ENCODE data around the gene MAP3K20. TPM values are rescaled to one million over a fixed set of nuclear protein-coding genes. Genes with fewer than 3 reads are reported as not detected.

MAP3K20 gene
- total and polyA plus RNA-seq, 10 of the 15 experiments (the other 5 are each of a cell fraction or from before 2014, with no cell fraction given) = 0.04 to 5.6 (median 2.3) TPM

DNA sequence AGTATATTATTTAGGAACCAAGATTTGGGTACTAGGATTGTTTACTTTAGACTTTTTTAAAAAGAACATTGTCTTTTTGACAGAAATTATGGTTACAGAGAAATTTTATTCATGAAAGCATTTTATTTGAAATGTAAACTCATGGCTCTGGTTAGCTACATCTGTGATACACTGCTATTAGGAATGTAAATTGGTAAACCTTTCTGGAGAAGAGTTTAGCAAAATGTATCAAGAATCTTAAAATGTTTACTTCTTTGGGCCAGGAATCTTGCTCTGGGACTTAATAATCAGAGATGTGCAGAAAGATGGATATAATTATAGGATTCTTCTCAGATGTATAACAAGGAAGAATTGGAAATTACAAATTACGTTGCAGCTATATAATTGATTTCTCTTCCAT, 19.7 kb downstream of the MAP3K20 start (continued):
- TF ChIP-seq ZSCAN29 (IDR thresholded peaks at IDR 0.05) = no peak
- no peak for TF ChIP-seq NR2C2 (IDR thresholded peaks at IDR 0.05; ENCODE audit: borderline replicate concordance, control insufficient read depth, insufficient read length, low read depth)
- no peak for TF ChIP-seq NR2F1 (conservative IDR thresholded peaks at IDR 0.05)
- TF ChIP-seq BMI1 (IDR thresholded peaks at IDR 0.05; ENCODE audit: borderline replicate concordance) = no peak

DNA sequence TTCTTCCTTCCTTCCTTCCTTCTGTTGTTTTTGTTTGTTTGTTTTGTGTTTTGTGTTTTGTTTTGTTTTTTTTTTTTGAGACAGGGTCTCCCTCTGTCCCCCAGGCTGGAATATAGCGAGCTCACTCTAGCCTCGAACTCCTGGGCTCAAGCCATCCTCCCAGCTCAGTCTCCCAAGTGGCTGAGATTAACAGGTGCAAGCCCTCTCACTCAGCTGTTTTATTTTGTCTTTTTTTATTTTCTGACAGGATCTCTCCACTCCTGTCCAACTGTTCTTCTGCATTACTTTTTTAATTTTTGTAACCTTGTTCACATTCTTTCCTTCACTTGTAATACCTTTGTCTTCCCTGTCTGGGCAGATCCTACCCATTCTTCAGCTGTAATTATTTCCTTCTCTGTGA, 23.6 kb downstream of the MAP3K20 start:
- H3K27ac ChIP-seq (ENCODE audit: control insufficient read depth, insufficient read depth) = no peak overlapping the region
- intact Hi-C loops (cut with micrococcal nuclease; ENCODE audit: unreplicated experiment) (no loop called here), in situ Hi-C loops (cut with MboI) (no loop called here)
- no TSS peak for BruUV-seq (replicated peaks)
- H2AFZ ChIP-seq (ENCODE audit: control insufficient read depth, low read depth, low read length) = no peak overlapping the region
- WGBS (ENCODE audit: insufficient coverage, insufficient replicate concordance, low lambda C conversion rate, missing lambda C conversion rate) = 96% methylated on average over 2 of the region's 2 CpGs
- H3K79me2 ChIP-seq (ENCODE audit: control insufficient read depth, insufficient read depth, low read length) = no peaks in the 10 kb centered on the region
- RAD21 ChIA-PET (ENCODE audit: unreplicated experiment) = no interaction called here
- POLR2A ChIA-PET = no interaction called here
- H3K36me3 ChIP-seq (ENCODE audit: control insufficient read depth in 2 of 2, insufficient read depth in 2 of 2, low read length in 1 of 2) = no peaks in the 10 kb centered on the region; a peak in 1 of 4 replicates
- no peak overlapping the region for H3K4me3 ChIP-seq
- H3K9me3 ChIP-seq (replicated peaks; ENCODE audit: control insufficient read depth, insufficient read depth, low read length) = no peaks in the 10 kb centered on the region
- H3K9ac ChIP-seq (ENCODE audit: control insufficient read depth, insufficient read depth, low read length) = no peak overlapping the region
- no peaks in the 10 kb centered on the region for H3K27me3 ChIP-seq (replicated peaks in 1 of 2; ENCODE audit: control insufficient read depth in 2 of 2, insufficient read depth in 2 of 2, low read length in 1 of 2)
- no peak overlapping the region for H3K4me2 ChIP-seq (ENCODE audit: control insufficient read depth, insufficient read depth)
- DNase-seq (ENCODE audit: low read depth, low spot score) (no peak), FAIRE-seq (no peak), ATAC-seq (no peak)
- CTCF ChIA-PET = no interaction called here
- SMC1A ChIA-PET (ENCODE audit: uncharacterized antibody, unreplicated experiment) = no interaction called here
- H4K20me1 ChIP-seq (ENCODE audit: control insufficient read depth, insufficient read depth) = no peaks in the 10 kb centered on the region
- peaks cover 10% of the 10 kb centered on the region; the same call in 1 of the 2 replicates for H3K4me1 ChIP-seq (ENCODE audit: control insufficient read depth, insufficient read depth, low read length)
- TF ChIP-seq BHLHE40 (IDR thresholded peaks at IDR 0.05; ENCODE audit: borderline replicate concordance in 1 of 2, low read depth in 2 of 2, low read length in 1 of 2) (no peak), MTA3 (IDR thresholded peaks at IDR 0.05; ENCODE audit: borderline replicate concordance, low read length) (no peak), ATF7 (IDR thresholded peaks at IDR 0.05; ENCODE audit: low read depth) (no peak), CHD4 (IDR thresholded peaks at IDR 0.05) (no peak), NR2C1 (IDR thresholded peaks at IDR 0.05) (no peak), HDAC6 (IDR thresholded peaks at IDR 0.05; ENCODE audit: unreplicated experiment) (no peak), ZZZ3 (IDR thresholded peaks at IDR 0.05; ENCODE audit: control insufficient read depth, insufficient read length, low read depth) (no peak), POU2F2 (IDR thresholded peaks at IDR 0.05; ENCODE audit: borderline replicate concordance, low read depth, low read length) (no peak)
- TF ChIP-seq, protein P1, sequence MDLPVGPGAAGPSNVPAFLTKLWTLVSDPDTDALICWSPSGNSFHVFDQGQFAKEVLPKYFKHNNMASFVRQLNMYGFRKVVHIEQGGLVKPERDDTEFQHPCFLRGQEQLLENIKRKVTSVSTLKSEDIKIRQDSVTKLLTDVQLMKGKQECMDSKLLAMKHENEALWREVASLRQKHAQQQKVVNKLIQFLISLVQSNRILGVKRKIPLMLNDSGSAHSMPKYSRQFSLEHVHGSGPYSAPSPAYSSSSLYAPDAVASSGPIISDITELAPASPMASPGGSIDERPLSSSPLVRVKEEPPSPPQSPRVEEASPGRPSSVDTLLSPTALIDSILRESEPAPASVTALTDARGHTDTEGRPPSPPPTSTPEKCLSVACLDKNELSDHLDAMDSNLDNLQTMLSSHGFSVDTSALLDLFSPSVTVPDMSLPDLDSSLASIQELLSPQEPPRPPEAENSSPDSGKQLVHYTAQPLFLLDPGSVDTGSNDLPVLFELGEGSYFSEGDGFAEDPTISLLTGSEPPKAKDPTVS (IDR thresholded peaks at IDR 0.05; ENCODE audit: low read depth, low read length) = no peak
- TF ChIP-seq, protein P2, sequence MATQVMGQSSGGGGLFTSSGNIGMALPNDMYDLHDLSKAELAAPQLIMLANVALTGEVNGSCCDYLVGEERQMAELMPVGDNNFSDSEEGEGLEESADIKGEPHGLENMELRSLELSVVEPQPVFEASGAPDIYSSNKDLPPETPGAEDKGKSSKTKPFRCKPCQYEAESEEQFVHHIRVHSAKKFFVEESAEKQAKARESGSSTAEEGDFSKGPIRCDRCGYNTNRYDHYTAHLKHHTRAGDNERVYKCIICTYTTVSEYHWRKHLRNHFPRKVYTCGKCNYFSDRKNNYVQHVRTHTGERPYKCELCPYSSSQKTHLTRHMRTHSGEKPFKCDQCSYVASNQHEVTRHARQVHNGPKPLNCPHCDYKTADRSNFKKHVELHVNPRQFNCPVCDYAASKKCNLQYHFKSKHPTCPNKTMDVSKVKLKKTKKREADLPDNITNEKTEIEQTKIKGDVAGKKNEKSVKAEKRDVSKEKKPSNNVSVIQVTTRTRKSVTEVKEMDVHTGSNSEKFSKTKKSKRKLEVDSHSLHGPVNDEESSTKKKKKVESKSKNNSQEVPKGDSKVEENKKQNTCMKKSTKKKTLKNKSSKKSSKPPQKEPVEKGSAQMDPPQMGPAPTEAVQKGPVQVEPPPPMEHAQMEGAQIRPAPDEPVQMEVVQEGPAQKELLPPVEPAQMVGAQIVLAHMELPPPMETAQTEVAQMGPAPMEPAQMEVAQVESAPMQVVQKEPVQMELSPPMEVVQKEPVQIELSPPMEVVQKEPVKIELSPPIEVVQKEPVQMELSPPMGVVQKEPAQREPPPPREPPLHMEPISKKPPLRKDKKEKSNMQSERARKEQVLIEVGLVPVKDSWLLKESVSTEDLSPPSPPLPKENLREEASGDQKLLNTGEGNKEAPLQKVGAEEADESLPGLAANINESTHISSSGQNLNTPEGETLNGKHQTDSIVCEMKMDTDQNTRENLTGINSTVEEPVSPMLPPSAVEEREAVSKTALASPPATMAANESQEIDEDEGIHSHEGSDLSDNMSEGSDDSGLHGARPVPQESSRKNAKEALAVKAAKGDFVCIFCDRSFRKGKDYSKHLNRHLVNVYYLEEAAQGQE (IDR thresholded peaks at IDR 0.05; ENCODE audit: low read depth, low read length) = no peak
- TF ChIP-seq, protein P3, sequence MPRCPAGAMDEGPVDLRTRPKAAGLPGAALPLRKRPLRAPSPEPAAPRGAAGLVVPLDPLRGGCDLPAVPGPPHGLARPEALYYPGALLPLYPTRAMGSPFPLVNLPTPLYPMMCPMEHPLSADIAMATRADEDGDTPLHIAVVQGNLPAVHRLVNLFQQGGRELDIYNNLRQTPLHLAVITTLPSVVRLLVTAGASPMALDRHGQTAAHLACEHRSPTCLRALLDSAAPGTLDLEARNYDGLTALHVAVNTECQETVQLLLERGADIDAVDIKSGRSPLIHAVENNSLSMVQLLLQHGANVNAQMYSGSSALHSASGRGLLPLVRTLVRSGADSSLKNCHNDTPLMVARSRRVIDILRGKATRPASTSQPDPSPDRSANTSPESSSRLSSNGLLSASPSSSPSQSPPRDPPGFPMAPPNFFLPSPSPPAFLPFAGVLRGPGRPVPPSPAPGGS (IDR thresholded peaks at IDR 0.05; ENCODE audit: borderline replicate concordance, insufficient read depth, low read depth, low read length, poor library complexity, severe bottlenecking) = no peak
- TF ChIP-seq, protein P4, sequence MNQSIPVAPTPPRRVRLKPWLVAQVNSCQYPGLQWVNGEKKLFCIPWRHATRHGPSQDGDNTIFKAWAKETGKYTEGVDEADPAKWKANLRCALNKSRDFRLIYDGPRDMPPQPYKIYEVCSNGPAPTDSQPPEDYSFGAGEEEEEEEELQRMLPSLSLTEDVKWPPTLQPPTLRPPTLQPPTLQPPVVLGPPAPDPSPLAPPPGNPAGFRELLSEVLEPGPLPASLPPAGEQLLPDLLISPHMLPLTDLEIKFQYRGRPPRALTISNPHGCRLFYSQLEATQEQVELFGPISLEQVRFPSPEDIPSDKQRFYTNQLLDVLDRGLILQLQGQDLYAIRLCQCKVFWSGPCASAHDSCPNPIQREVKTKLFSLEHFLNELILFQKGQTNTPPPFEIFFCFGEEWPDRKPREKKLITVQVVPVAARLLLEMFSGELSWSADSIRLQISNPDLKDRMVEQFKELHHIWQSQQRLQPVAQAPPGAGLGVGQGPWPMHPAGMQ (IDR thresholded peaks at IDR 0.05; ENCODE audit: borderline replicate concordance) = no peak
